HG02610 (cell line): ENCODE results near the gene LPCAT1.
A peak's percentile ranks its signal among the peaks of the same experiment; 100 is the strongest.

Source experiments
- ATAC-seq: cut with Tn5 transposase; IDR thresholded peaks from one replicate; pipeline ENCODE4 v1.9.1; 2021; ENCODE audit warnings: mild to moderate bottlenecking, moderate library complexity; ENCODE audit not compliant: unreplicated experiment

LPCAT1 gene

GRCh38 chr5:1498623-1499416 is 24.9 kb downstream of the LPCAT1 start:
- ATAC-seq: peak; percentile 27

- ATAC-seq: peak; percentile 32
Measured at GRCh38 chr5:1497795-1498622, 25.8 kb downstream of the LPCAT1 start.

- ATAC-seq: peak; percentile 29
Measured at GRCh38 chr5:1497242-1497777, 26.4 kb downstream of the LPCAT1 start.

- ATAC-seq: no peak
Measured at GRCh38 chr5:1495525-1495897, 28.2 kb downstream of the LPCAT1 start.

GRCh38 chr5:1494780-1495524 is 28.8 kb downstream of the LPCAT1 start:
- peak; percentile 32 for ATAC-seq

- ATAC-seq: no peak
Measured at GRCh38 chr5:1493941-1494340, 29.8 kb downstream of the LPCAT1 start.

GRCh38 chr5:1493413-1493812 is 30.3 kb downstream of the LPCAT1 start:
- no peak for ATAC-seq

GRCh38 chr5:1492757-1493156 is 31.0 kb downstream of the LPCAT1 start:
- ATAC-seq: no peak

GRCh38 chr5:1490376-1490775 is 33.4 kb downstream of the LPCAT1 start:
- ATAC-seq: no peak

GRCh38 chr5:1489754-1490153 is 34.0 kb downstream of the LPCAT1 start:
- no peak for ATAC-seq

- ATAC-seq: peak; percentile 57
Measured at GRCh38 chr5:1488882-1489680, 34.7 kb downstream of the LPCAT1 start.

- ATAC-seq: no peak
Measured at GRCh38 chr5:1487079-1487764, 36.5 kb downstream of the LPCAT1 start.

- no peak for ATAC-seq
Measured at GRCh38 chr5:1486271-1486670, 37.5 kb downstream of the LPCAT1 start.

GRCh38 chr5:1485579-1486118 is 38.1 kb downstream of the LPCAT1 start:
- ATAC-seq: no peak

GRCh38 chr5:1484730-1485578 is 38.8 kb downstream of the LPCAT1 start:
- ATAC-seq: peak; percentile 56

- no peak for ATAC-seq
Measured at GRCh38 chr5:1483856-1484729, 39.7 kb downstream of the LPCAT1 start.

GRCh38 chr5:1483064-1483463 is 40.7 kb downstream of the LPCAT1 start:
- ATAC-seq: no peak

- ATAC-seq: no peak
Measured at GRCh38 chr5:1481959-1482331, 41.8 kb downstream of the LPCAT1 start.
